OCI-LY7 (cell line): ENCODE measurements around the gene UBE2L3. TPM values are rescaled to one million over a fixed set of nuclear protein-coding genes. Genes with fewer than 3 reads are reported as not detected.
"Not testable (repeated sequence)": the region's sequence is repeated elsewhere in the genome, so short reads cannot be mapped to it uniquely, and the experiment has no call there.

Experiments
- BruUV-seq: library from RNA; stranded (reverse); fragments of 400-500 nt; replicated peaks from 2 replicates; lab custom pipeline; 2021; lab: Mats Ljungman, UMichigan
- CTCF ChIA-PET: fragments of 300-600 bp; sonication (Branson Sonifier 250); formaldehyde crosslinking; loops from one replicate; lab custom pipeline; 2022; ENCODE audit warnings: antibody characterized with exemption; ENCODE audit not compliant: unreplicated experiment; lab: Charles Lee
- POLR2A ChIA-PET: fragments of 300-600 bp; sonication (Branson Sonifier 250); formaldehyde crosslinking; loops from one replicate; lab custom pipeline; 2022; ENCODE audit warnings: antibody characterized with exemption; lab: Charles Lee
- DNase-seq: peaks from one replicate; pipeline ENCODE4 v3.0.0-alpha.2; 2015; ENCODE audit warnings: low spot score
- H2AFZ ChIP-seq: fragments of 200-600 bp; sonication (generic), shearing (Covaris generic); 2 replicates; pipeline ENCODE4 v1.6.1; 2014; ENCODE audit warnings: mild to moderate bottlenecking, antibody characterized with exemption, low read length, moderate library complexity
- H3K27ac ChIP-seq: fragments of 200-600 bp; sonication (generic); 2 replicates; pipeline ENCODE4 v1.5.1; 2014; ENCODE audit warnings: mixed run types, low read depth, mild to moderate bottlenecking, moderate library complexity, low read length, inconsistent platforms; ENCODE audit not compliant: poor library complexity, severe bottlenecking
- H3K36me3 ChIP-seq: fragments of 200-600 bp; sonication (generic); 2 replicates; pipeline ENCODE4 v1.6.1; 2014; ENCODE audit warnings: mild to moderate bottlenecking, antibody characterized with exemption, low read length, moderate library complexity, mixed read lengths; ENCODE audit not compliant: insufficient read depth
- H3K4me1 ChIP-seq: fragments of 200-600 bp; sonication (generic); 2 replicates; pipeline ENCODE4 v1.5.1; 2014; ENCODE audit warnings: mild to moderate bottlenecking, low read length; ENCODE audit not compliant: insufficient read depth, poor library complexity, severe bottlenecking
- H3K4me2 ChIP-seq: fragments of 200-600 bp; sonication (generic); 2 replicates; pipeline ENCODE4 v1.6.1; 2014; ENCODE audit warnings: mild to moderate bottlenecking, low read length
- H3K4me3 ChIP-seq: fragments of 200-600 bp; sonication (generic); 2 replicates; pipeline ENCODE4 v1.5.1; 2014; ENCODE audit warnings: mild to moderate bottlenecking, low read depth, low read length; ENCODE audit not compliant: poor library complexity, severe bottlenecking
- H3K79me2 ChIP-seq: fragments of 200-600 bp; sonication (generic); 2 replicates; pipeline ENCODE4 v1.6.1; 2016; ENCODE audit warnings: low read depth, mild to moderate bottlenecking, low read length, moderate library complexity, mixed read lengths; ENCODE audit not compliant: insufficient read depth
- H3K9me2 ChIP-seq: fragments of 200-600 bp; sonication (generic); 2 replicates; pipeline ENCODE4 v1.6.1; 2016; ENCODE audit warnings: mild to moderate bottlenecking, low read length, mixed read lengths; ENCODE audit not compliant: insufficient read depth
- H3K9me3 ChIP-seq: fragments of 200-600 bp; sonication (generic); 2 replicates; pipeline ENCODE4 v1.6.1; 2014; ENCODE audit warnings: mild to moderate bottlenecking, mixed run types, low read length, mixed read lengths
- H4K20me1 ChIP-seq: fragments of 200-600 bp; sonication (generic); 2 replicates; pipeline ENCODE4 v1.6.1; 2014; ENCODE audit warnings: mild to moderate bottlenecking, antibody characterized with exemption, low read length, moderate library complexity, mixed read lengths; ENCODE audit not compliant: insufficient read depth
- EZH2phosphoT487 ChIP-seq: fragments of 200-600 bp; sonication (generic); IDR thresholded peaks from 2 replicates; pipeline ENCODE4 v1.6.1; 2018; ENCODE audit warnings: low read depth, borderline replicate concordance, mild to moderate bottlenecking, mixed run types, antibody characterized with exemption, low read length, moderate library complexity, mixed read lengths
- intact Hi-C: fragments of 100-400 bp; cut with micrococcal nuclease; formaldehyde crosslinking; loops from one replicate; pipeline ENCODE4 v1.10.0; 2022; ENCODE audit not compliant: unreplicated experiment
- total RNA-seq, 2 experiments: library from RNA; depleted of rRNA in 1 of 2; stranded (reverse); fragments of >200 nt in 1 of 2; shearing (Covaris generic) in 1 of 2; gene quantifications; 2 replicates each; pipeline ENCODE4 v1.2.3, GENCODE V29; 2014 to 2022
- TF ChIP-seq, protein P1 (sequence below): fragments of 200-600 bp; sonication (generic); conservative IDR thresholded peaks from 2 replicates; pipeline ENCODE4 v1.5.1; 2014; ENCODE audit warnings: mild to moderate bottlenecking, antibody characterized with exemption, low read length, moderate library complexity, mixed read lengths

The UBE2L3 gene
- total RNA-seq, 2 experiments from 2014 or later = 63.8 to 67.1 TPM

DNA sequence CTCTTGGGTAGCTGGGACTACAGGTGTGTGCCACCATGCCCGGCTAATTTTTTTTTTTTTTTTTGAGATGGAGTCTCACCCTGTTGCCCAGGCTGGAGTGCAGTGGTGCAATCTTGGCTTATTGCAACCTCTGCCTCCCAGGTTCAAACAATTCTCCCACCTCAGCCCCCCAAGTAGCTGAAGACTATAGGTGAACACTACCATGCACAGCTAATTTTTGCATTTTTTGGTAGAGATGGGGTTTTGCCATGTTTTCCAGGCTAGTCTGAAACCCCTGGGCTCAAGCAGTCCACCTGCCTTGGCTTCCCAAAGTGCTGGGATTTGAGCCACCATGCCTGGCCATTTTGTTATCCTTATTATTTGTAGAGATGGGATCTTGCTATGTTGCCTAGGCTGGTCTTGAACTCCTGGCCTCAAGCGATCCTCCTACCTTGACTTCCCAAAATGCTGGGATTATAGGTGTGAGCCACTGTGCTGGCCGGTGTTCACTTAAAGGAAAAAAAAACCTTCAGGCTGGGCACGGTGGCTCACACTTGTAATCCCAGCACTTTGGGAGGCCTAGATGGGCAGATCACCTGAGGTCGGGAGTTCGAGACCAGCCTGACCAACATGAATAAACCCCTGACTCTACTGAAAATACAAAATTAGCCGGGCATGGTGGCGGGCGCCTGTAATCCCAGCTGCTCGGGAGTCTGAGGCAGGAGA lies 13.6 kb downstream of the UBE2L3 start:
- DNase-seq, H3K9me2 ChIP-seq, H3K4me3 ChIP-seq, H3K27ac ChIP-seq, BruUV-seq, H3K4me2 ChIP-seq, H3K9me3 ChIP-seq, CTCF ChIA-PET, H2AFZ ChIP-seq, intact Hi-C loops: not testable (repeated sequence)
- POLR2A ChIA-PET = interaction anchor here (0.7 kb wide), 1 partner anchor 22 kb away, joined by 3 read pairs; no protein-coding TSS in a partner anchor
- Histone ChIP-seq H4K20me1 (peaks cover 16% of the 10 kb centered on the region; the same call in 1 of the 2 replicates), H3K79me2 (peaks cover 99% of the 10 kb centered on the region), H3K4me1 (peaks cover 46% of the 10 kb centered on the region), H3K36me3 (peaks cover 59% of the 10 kb centered on the region)

DNA sequence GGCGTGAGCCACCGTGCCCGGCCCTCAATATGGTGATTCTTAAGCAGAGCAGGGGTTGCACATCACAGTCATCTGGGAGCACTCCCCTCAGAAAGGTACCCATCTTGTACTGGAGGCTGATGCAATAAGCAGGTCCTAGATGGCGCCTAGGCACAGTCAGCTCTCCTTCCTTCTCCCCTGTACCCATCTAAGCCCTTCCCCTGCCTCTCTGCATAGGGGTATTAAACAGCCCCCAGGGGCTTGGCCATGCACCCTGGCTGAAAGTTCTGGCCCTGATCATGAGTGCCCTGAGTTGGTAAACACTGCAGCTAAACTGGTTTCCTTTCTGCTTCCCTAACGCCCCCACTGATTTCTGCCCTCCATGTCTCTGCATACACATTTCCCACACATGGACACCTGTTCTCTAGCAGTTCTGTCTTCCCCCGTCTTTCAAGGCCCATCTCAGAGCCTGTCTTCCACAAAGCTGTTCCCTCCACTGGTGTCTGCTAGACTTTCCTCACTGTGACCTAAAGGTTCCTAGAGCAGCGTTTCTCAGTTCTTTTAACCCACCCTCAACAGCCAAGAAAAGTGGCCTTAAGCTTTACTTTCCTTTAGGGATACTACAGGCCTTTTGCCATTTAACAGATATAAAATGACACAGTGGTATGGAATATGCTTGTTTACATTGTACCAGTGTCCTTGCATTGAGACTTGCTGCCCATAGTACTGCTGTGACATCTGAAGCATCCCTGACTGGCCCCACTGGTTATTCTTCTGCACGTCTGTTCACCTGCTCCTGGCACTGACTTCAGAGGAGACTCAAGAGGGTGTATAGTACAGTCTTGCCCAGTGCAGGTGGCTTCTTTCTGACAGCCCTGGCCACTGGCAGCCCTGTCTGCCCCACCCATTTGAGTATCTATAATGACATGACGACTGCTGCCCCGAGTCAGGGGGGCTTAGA lies 15.6 kb downstream of the UBE2L3 start:
- peak; percentile 39 for DNase-seq
- no peaks in the 10 kb centered on the region for H3K9me3 ChIP-seq
- TF ChIP-seq, protein P1, sequence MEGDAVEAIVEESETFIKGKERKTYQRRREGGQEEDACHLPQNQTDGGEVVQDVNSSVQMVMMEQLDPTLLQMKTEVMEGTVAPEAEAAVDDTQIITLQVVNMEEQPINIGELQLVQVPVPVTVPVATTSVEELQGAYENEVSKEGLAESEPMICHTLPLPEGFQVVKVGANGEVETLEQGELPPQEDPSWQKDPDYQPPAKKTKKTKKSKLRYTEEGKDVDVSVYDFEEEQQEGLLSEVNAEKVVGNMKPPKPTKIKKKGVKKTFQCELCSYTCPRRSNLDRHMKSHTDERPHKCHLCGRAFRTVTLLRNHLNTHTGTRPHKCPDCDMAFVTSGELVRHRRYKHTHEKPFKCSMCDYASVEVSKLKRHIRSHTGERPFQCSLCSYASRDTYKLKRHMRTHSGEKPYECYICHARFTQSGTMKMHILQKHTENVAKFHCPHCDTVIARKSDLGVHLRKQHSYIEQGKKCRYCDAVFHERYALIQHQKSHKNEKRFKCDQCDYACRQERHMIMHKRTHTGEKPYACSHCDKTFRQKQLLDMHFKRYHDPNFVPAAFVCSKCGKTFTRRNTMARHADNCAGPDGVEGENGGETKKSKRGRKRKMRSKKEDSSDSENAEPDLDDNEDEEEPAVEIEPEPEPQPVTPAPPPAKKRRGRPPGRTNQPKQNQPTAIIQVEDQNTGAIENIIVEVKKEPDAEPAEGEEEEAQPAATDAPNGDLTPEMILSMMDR = no peak
- no peak for TF ChIP-seq EZH2phosphoT487
- H3K79me2 ChIP-seq = peaks cover 99% of the 10 kb centered on the region
- no peak overlapping the region for H3K4me3 ChIP-seq
- H3K4me1 ChIP-seq = peaks cover 63% of the 10 kb centered on the region
- H2AFZ ChIP-seq = no peak overlapping the region
- H3K4me2 ChIP-seq = peak overlapping the region; percentile 38; the same call in 1 of the 2 replicates
- POLR2A ChIA-PET = interaction anchor here (1.0 to 2.1 kb wide), 2 partner anchors 9 to 13 kb away, joined by 3 to 6 read pairs; no protein-coding TSS in a partner anchor
- H3K36me3 ChIP-seq = peaks cover 50% of the 10 kb centered on the region
- CTCF ChIA-PET = no interaction called here
- H3K9me2 ChIP-seq = no peaks in the 10 kb centered on the region
- intact Hi-C loops = no loop called here
- peaks cover 8% of the 10 kb centered on the region; the same call in 1 of the 2 replicates for H4K20me1 ChIP-seq
- no TSS peak for BruUV-seq
- H3K27ac ChIP-seq = peak overlapping the region; percentile 68

DNA sequence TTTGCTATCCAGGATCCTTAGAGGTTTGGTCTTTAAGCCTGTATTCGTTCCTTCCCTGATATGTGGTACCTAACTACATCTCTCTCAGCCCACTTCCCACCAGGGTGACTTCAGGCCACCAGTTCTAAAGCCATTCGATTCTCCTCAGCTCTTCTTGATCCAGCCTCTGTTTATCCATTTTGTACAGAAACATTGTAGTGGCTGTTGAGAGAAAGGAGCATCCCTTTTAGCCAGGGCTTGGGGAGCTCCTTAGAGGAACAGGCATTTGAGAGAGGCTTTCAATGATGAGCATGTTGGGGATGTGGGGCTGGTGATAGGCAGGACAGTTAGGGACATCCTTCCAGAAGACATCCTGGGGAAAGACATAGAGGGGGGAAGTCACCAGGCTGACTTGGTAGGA lies 17.9 kb downstream of the UBE2L3 start:
- POLR2A ChIA-PET = interaction anchor here (0.6 kb wide), 1 partner anchor 12 kb away, joined by 4 read pairs; no protein-coding TSS in a partner anchor
- Histone ChIP-seq H3K27ac (no peak overlapping the region), H3K9me3 (no peaks in the 10 kb centered on the region), H3K4me3 (no peak overlapping the region), H4K20me1 (peaks cover 9% of the 10 kb centered on the region), H2AFZ (no peak overlapping the region), H3K4me1 (peaks cover 70% of the 10 kb centered on the region), H3K79me2 (peaks cover 99% of the 10 kb centered on the region), H3K4me2 (no peak overlapping the region), H3K36me3 (peaks cover 46% of the 10 kb centered on the region), H3K9me2 (no peaks in the 10 kb centered on the region)
- no TSS peak for BruUV-seq
- TF ChIP-seq EZH2phosphoT487 = no peak
- TF ChIP-seq, protein P1 = no peak
- intact Hi-C loops = no loop called here
- CTCF ChIA-PET = interaction anchor here (0.6 to 0.9 kb wide), 2 partner anchors 13 to 129 kb away, joined by 3 read pairs; no protein-coding TSS in a partner anchor
- no peak for DNase-seq
